K562 (cell line): ENCODE results near the gene TMEM45A.

Experiments
- ERF ChIP-seq: fragments of 450-650 bp; formaldehyde crosslinking; IDR thresholded peaks from 2 replicates; pipeline ENCODE4 v1.4.0; 2020; ENCODE audit warnings: mild to moderate bottlenecking, mixed read lengths
- HDAC6 ChIP-seq: IDR thresholded peaks from 2 replicates; pipeline ENCODE4 v1.6.1; 2012; ENCODE audit warnings: low read depth, mild to moderate bottlenecking, control low read depth, inconsistent platforms, low read length, moderate library complexity
- MEF2A ChIP-seq: IDR thresholded peaks from 2 replicates; pipeline ENCODE4 v1.6.1; 2011; ENCODE audit warnings: low read depth, mild to moderate bottlenecking, low read length, moderate library complexity; ENCODE audit not compliant: control insufficient read depth
- SP1 ChIP-seq: sonication (generic); formaldehyde crosslinking; IDR thresholded peaks from 2 replicates; pipeline ENCODE4 v1.8.1; 2022; ENCODE audit warnings: mild to moderate bottlenecking, missing genetic modification reagents

DNA sequence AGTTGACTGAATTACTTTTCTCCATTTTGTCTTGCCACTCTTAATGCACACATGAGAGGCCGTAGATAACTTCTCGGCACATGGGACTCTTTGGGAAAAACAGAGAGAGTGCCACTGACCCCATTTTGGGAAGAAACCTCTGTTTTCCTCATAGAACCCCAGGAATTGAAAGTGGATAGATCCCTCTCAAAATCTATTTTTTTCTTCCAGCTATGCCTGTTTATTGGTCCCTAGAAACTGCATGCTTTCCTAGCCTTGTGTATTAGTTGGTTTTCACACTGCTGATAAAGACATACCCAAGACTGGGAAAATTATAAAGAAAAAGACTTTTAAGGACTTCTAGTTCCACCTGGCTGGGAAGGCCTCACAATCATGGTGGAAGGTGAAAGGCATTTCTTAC, 23.7 kb upstream of the TMEM45A start:
- no peak for TF ChIP-seq SP1 (CRISPR knock-in tag)
- no peak for TF ChIP-seq MEF2A
- no peak for TF ChIP-seq HDAC6
- TF ChIP-seq ERF (CRISPR knock-in tag): no peak
